Osteoblast (primary cell): ENCODE results near the gene TTYH3. TPM values are rescaled to one million over a fixed set of nuclear protein-coding genes. Genes with fewer than 3 reads are reported as not detected.
A peak's percentile ranks its signal among the peaks of the same experiment; 100 is the strongest.

ENCODE experiments used
- DNase-seq: peaks from one replicate; pipeline ENCODE4 v3.0.0; 2011; ENCODE audit warnings: low spot score, mixed read lengths; ENCODE audit not compliant: insufficient read length; ENCODE audit errors: missing footprints
- H2AFZ ChIP-seq: 2 replicates; pipeline ENCODE4 v1.6.0; 2011; ENCODE audit warnings: mild to moderate bottlenecking, low read length
- H3K27ac ChIP-seq: 2 replicates; pipeline ENCODE4 v1.5.1; 2011; ENCODE audit warnings: mild to moderate bottlenecking, low read depth, low read length, moderate library complexity
- H3K27me3 ChIP-seq: 2 replicates; pipeline ENCODE4 v1.6.0; 2012; ENCODE audit warnings: mild to moderate bottlenecking, control low read depth, inconsistent platforms, low read length, moderate library complexity; ENCODE audit not compliant: insufficient read depth
- H3K36me3 ChIP-seq: 2 replicates; pipeline ENCODE4 v1.5.1; 2011; ENCODE audit warnings: mild to moderate bottlenecking, low read length, control low read depth, moderate library complexity; ENCODE audit not compliant: insufficient read depth
- H3K4me1 ChIP-seq: 2 replicates; pipeline ENCODE4 v1.5.1; 2011; ENCODE audit warnings: mild to moderate bottlenecking, low read length, control low read depth, moderate library complexity; ENCODE audit not compliant: insufficient read depth
- H3K4me2 ChIP-seq: 2 replicates; pipeline ENCODE4 v1.6.0; 2011; ENCODE audit warnings: mild to moderate bottlenecking, low read length; ENCODE audit not compliant: insufficient read depth
- H3K4me3 ChIP-seq: fragments of 200-600 bp; sonication (generic); 3 replicates; pipeline ENCODE4 v1.5.1; 2012; ENCODE audit warnings: mild to moderate bottlenecking, low read length, inconsistent platforms; ENCODE audit not compliant: insufficient read depth
- H3K79me2 ChIP-seq: 2 replicates; pipeline ENCODE4 v1.6.0; 2012; ENCODE audit warnings: mild to moderate bottlenecking, low read length, control low read depth, inconsistent platforms; ENCODE audit not compliant: insufficient read depth
- H3K9me3 ChIP-seq: 2 replicates; pipeline ENCODE4 v1.5.1; 2011; ENCODE audit warnings: low read depth, low read length, control low read depth
- H4K20me1 ChIP-seq: 2 replicates; pipeline ENCODE4 v1.6.0; 2012; ENCODE audit warnings: mild to moderate bottlenecking, low read length, control low read depth; ENCODE audit not compliant: insufficient read depth
- CTCF ChIP-seq: IDR thresholded peaks from 2 replicates; pipeline ENCODE4 v1.5.1; 2011; ENCODE audit warnings: mild to moderate bottlenecking, low read depth, low read length, moderate library complexity; ENCODE audit errors: extremely low read depth
- total RNA-seq: library from RNA; depleted of rRNA; stranded (reverse); fragments of >200 nt; gene quantifications from 2 replicates; pipeline ENCODE4 v1.2.3, GENCODE V29; 2012

Gene TTYH3
- total RNA-seq, 1 donor: 29.0 TPM

- no peak for DNase-seq
- H3K4me1 ChIP-seq: peaks cover 28% of the 10 kb centered on the region
- no peak overlapping the region for H3K4me2 ChIP-seq
- no peak overlapping the region for H2AFZ ChIP-seq
- peak overlapping the region; percentile 94 for H3K27ac ChIP-seq
- no peak overlapping the region for H3K4me3 ChIP-seq
- TF ChIP-seq CTCF: no peak
- peaks cover 74% of the 10 kb centered on the region for H3K79me2 ChIP-seq
- no peaks in the 10 kb centered on the region for H3K9me3 ChIP-seq
- H3K27me3 ChIP-seq: no peaks in the 10 kb centered on the region
- H4K20me1 ChIP-seq: peaks cover 45% of the 10 kb centered on the region
- peaks cover 2% of the 10 kb centered on the region for H3K36me3 ChIP-seq
These were observed 8.1 kb downstream of the TTYH3 start for GRCh38 chr7:2639695-2640481.

- H3K79me2 ChIP-seq: peaks cover 69% of the 10 kb centered on the region
- H3K27ac ChIP-seq: peak overlapping the region; percentile 94
- H3K27me3 ChIP-seq: no peaks in the 10 kb centered on the region
- no peak for DNase-seq
- H3K36me3 ChIP-seq: peaks cover 2% of the 10 kb centered on the region
- H3K4me3 ChIP-seq: no peak overlapping the region
- H3K4me2 ChIP-seq: no peak overlapping the region
- H4K20me1 ChIP-seq: peaks cover 40% of the 10 kb centered on the region
- peaks cover 33% of the 10 kb centered on the region for H3K4me1 ChIP-seq
- no peak for TF ChIP-seq CTCF
- no peaks in the 10 kb centered on the region for H3K9me3 ChIP-seq
- H2AFZ ChIP-seq: no peak overlapping the region
These were observed 8.7 kb downstream of the TTYH3 start for GRCh38 chr7:2640482-2640830.

- H2AFZ ChIP-seq: no peak overlapping the region
- peak overlapping the region; percentile 55 for H3K4me2 ChIP-seq
- no peaks in the 10 kb centered on the region for H3K27me3 ChIP-seq
- H3K79me2 ChIP-seq: peaks cover 68% of the 10 kb centered on the region
- peaks cover 33% of the 10 kb centered on the region for H3K4me1 ChIP-seq
- H3K4me3 ChIP-seq: peak overlapping the region; percentile 40
- H3K27ac ChIP-seq: peak overlapping the region; percentile 94
- H3K36me3 ChIP-seq: peaks cover 2% of the 10 kb centered on the region
- no peak for DNase-seq
- TF ChIP-seq CTCF: no peak
- H3K9me3 ChIP-seq: no peaks in the 10 kb centered on the region
- H4K20me1 ChIP-seq: peaks cover 38% of the 10 kb centered on the region
These were observed 9.1 kb downstream of the TTYH3 start for GRCh38 chr7:2640846-2641316.
